Erythroblast (primary cell): Measurements from ENCODE around the gene PRRC2C.

Experiments used
- GATA1 ChIP-seq: IDR thresholded peaks from 2 replicates; pipeline ENCODE4 v1.6.1; 2011; ENCODE audit warnings: low read depth, mild to moderate bottlenecking, control low read depth, low read length, moderate library complexity
- POLR2A ChIP-seq: IDR thresholded peaks from 2 replicates; pipeline ENCODE4 v1.6.1; 2011; ENCODE audit warnings: mild to moderate bottlenecking, low read length

DNA sequence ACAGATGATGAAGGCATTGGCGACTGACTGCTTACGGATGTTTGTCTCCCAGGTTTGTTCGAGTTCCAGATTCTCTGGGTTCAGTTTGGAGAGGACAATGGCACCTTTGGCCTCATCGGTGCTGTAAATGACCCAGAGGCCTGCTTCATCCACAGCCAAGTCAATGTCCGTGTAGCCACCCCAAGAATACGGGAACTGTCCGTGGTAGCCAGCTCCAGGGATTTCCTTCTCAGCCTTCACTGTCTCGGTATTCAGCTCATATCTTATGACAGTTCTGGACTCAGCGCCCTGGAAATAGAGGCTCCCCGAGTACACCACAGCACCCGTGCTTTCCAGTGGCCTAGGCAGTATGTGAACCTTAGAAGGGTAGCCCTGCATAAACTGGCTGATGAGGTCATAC, 150.8 kb downstream of the PRRC2C start:
- TF ChIP-seq POLR2A (no peak), GATA1 (no peak)
